Prostate gland (tissue), 2 donors: Measurements from ENCODE around the gene C22orf42.

ENCODE experiments used
- POLR2A ChIP-seq: fragments of 450-650 bp; IDR thresholded peaks from one replicate; pipeline ENCODE4 v1.6.1; 2016; ENCODE audit warnings: antibody characterized with exemption, mild to moderate bottlenecking
- TF ChIP-seq, protein P1 (sequence below), 4 experiments: fragments of 200-600 bp in 2 of 4; fragments of 450-650 bp in 2 of 4; sonication (generic) in 2 of 4; IDR thresholded peaks; 1 replicate in 3 of 4; 2 replicates in 1 of 4; pipeline ENCODE4 v1.5.1; 2016 to 2019; ENCODE audit warnings: antibody characterized with exemption in 4 of 4, mild to moderate bottlenecking in 2 of 4, moderate library complexity in 2 of 4

DNA sequence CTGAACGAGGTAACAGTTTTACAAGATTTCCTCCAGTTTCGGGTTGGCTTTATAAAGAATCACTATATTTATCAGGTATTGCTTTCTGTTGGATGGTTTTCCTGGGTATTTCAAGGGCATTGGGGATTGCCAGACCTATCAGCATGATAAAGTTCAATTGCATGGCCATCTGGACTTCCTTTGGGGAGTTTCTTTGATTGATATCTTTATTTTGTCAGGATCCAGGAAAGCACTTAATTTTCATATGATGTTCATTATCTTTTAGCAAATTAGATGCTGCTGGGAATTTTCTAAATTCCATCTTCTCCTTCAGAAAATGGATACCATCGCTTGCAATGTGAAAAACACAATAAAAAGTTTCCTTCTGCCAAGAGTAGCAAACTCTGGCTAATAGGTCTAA lies 24.5 kb upstream of the C22orf42 start:
- no peak for TF ChIP-seq POLR2A
- TF ChIP-seq, protein P1, sequence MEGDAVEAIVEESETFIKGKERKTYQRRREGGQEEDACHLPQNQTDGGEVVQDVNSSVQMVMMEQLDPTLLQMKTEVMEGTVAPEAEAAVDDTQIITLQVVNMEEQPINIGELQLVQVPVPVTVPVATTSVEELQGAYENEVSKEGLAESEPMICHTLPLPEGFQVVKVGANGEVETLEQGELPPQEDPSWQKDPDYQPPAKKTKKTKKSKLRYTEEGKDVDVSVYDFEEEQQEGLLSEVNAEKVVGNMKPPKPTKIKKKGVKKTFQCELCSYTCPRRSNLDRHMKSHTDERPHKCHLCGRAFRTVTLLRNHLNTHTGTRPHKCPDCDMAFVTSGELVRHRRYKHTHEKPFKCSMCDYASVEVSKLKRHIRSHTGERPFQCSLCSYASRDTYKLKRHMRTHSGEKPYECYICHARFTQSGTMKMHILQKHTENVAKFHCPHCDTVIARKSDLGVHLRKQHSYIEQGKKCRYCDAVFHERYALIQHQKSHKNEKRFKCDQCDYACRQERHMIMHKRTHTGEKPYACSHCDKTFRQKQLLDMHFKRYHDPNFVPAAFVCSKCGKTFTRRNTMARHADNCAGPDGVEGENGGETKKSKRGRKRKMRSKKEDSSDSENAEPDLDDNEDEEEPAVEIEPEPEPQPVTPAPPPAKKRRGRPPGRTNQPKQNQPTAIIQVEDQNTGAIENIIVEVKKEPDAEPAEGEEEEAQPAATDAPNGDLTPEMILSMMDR (IDR thresholded peaks at IDR 0.05), result no peak
